H9 (cell line): ENCODE results near the gene FOXO6. TPM values are rescaled to one million over a fixed set of nuclear protein-coding genes. Genes with fewer than 3 reads are reported as not detected.

Experiments
- DNase-seq: peaks from one replicate; pipeline ENCODE4 v3.0.0-alpha.2; 2017
- H2AFZ ChIP-seq: one replicate; pipeline ENCODE4 v1.6.1; 2013; ENCODE audit warnings: mild to moderate bottlenecking, low read length, control low read depth, moderate library complexity
- H2AK5ac ChIP-seq: 2 replicates; pipeline ENCODE4 v1.6.1; 2013; ENCODE audit warnings: low read length, control low read depth, mixed read lengths; ENCODE audit not compliant: insufficient read length
- H2BK120ac ChIP-seq: one replicate; pipeline ENCODE4 v1.6.1; 2013; ENCODE audit warnings: low read depth, mild to moderate bottlenecking, low read length, control low read depth, inconsistent platforms; ENCODE audit not compliant: poor library complexity, severe bottlenecking
- H2BK12ac ChIP-seq: 2 replicates; pipeline ENCODE4 v1.6.1; 2013; ENCODE audit warnings: low read length, control low read depth, mixed read lengths, low read depth; ENCODE audit not compliant: insufficient read length
- H2BK15ac ChIP-seq: 2 replicates; pipeline ENCODE4 v1.6.1; 2013; ENCODE audit warnings: low read depth, low read length, control low read depth
- H2BK20ac ChIP-seq: one replicate; pipeline ENCODE4 v1.6.1; 2013; ENCODE audit warnings: low read depth, mild to moderate bottlenecking, low read length, control low read depth, inconsistent platforms; ENCODE audit not compliant: poor library complexity, severe bottlenecking
- H2BK5ac ChIP-seq: 2 replicates; pipeline ENCODE4 v1.6.1; 2013; ENCODE audit warnings: low read length, control low read depth, mixed read lengths; ENCODE audit not compliant: insufficient read length
- H3K14ac ChIP-seq: 2 replicates; pipeline ENCODE4 v1.6.1; 2013; ENCODE audit warnings: low read length, control low read depth; ENCODE audit not compliant: insufficient read depth
- H3K18ac ChIP-seq: 2 replicates; pipeline ENCODE4 v1.6.1; 2013; ENCODE audit warnings: low read depth, mild to moderate bottlenecking, mixed read lengths, low read length, control low read depth; ENCODE audit not compliant: insufficient read length
- H3K23ac ChIP-seq: 2 replicates; pipeline ENCODE4 v1.6.1; 2013; ENCODE audit warnings: low read length, control low read depth, mixed read lengths, low read depth; ENCODE audit not compliant: insufficient read length
- H3K23me2 ChIP-seq: 2 replicates; pipeline ENCODE4 v1.6.1; 2013; ENCODE audit warnings: low read depth, mild to moderate bottlenecking, mixed read lengths, low read length, control low read depth; ENCODE audit not compliant: insufficient read length, poor library complexity, severe bottlenecking
- H3K27ac ChIP-seq: 2 replicates; pipeline ENCODE4 v1.5.1; 2013; ENCODE audit warnings: low read length, control low read depth, mixed read lengths, low read depth; ENCODE audit not compliant: insufficient read length
- H3K27me3 ChIP-seq: 2 replicates; pipeline ENCODE4 v1.6.1; 2013; ENCODE audit warnings: low read length, control low read depth, inconsistent platforms; ENCODE audit not compliant: insufficient read depth
- H3K4ac ChIP-seq: 2 replicates; pipeline ENCODE4 v1.6.1; 2013; ENCODE audit warnings: low read depth, mild to moderate bottlenecking, control low read depth, inconsistent platforms, low read length, moderate library complexity
- H3K4me1 ChIP-seq: 2 replicates; pipeline ENCODE4 v1.6.1; 2013; ENCODE audit warnings: low read length, control low read depth, inconsistent platforms; ENCODE audit not compliant: insufficient read depth
- H3K4me2 ChIP-seq: 2 replicates; pipeline ENCODE4 v1.6.1; 2013; ENCODE audit warnings: low read length, control low read depth, mixed read lengths; ENCODE audit not compliant: insufficient read length, insufficient read depth
- H3K56ac ChIP-seq: 2 replicates; pipeline ENCODE4 v1.6.1; 2013; ENCODE audit warnings: low read depth, mild to moderate bottlenecking, mixed read lengths, low read length, control low read depth; ENCODE audit not compliant: insufficient read length
- H3K79me1 ChIP-seq: 2 replicates; pipeline ENCODE4 v1.6.1; 2013; ENCODE audit warnings: low read depth, mild to moderate bottlenecking, moderate library complexity, low read length, control low read depth, inconsistent platforms; ENCODE audit not compliant: insufficient read depth, poor library complexity, severe bottlenecking
- H3K79me2 ChIP-seq: 2 replicates; pipeline ENCODE4 v1.6.1; 2013; ENCODE audit warnings: low read length, control low read depth, inconsistent platforms; ENCODE audit not compliant: insufficient read depth
- H3K9ac ChIP-seq: 2 replicates; pipeline ENCODE4 v1.6.1; 2013; ENCODE audit warnings: low read length, control low read depth, mixed read lengths; ENCODE audit not compliant: insufficient read length; ENCODE audit errors: extremely low read depth
- H3K9me3 ChIP-seq: one replicate; pipeline ENCODE4 v1.6.1; 2013; ENCODE audit warnings: low read depth, low read length, inconsistent platforms; ENCODE audit not compliant: control insufficient read depth
- H3T11ph ChIP-seq: one replicate; pipeline ENCODE4 v1.6.1; 2013; ENCODE audit warnings: mild to moderate bottlenecking, low read length, control low read depth, inconsistent platforms
- H4K20me1 ChIP-seq: one replicate; pipeline ENCODE4 v1.6.1; 2013; ENCODE audit not compliant: control insufficient read depth, insufficient read length, insufficient read depth
- H4K5ac ChIP-seq: 2 replicates; pipeline ENCODE4 v1.6.1; 2013; ENCODE audit warnings: low read depth, mild to moderate bottlenecking, mixed read lengths, low read length, control low read depth; ENCODE audit not compliant: insufficient read length
- H4K8ac ChIP-seq: replicated peaks from 2 replicates; pipeline ENCODE4 v1.6.1; 2013; ENCODE audit warnings: low read length, control low read depth, mixed read lengths, low read depth; ENCODE audit not compliant: insufficient read length
- H4K91ac ChIP-seq: 2 replicates; pipeline ENCODE4 v1.6.1; 2013; ENCODE audit warnings: low read depth, mild to moderate bottlenecking, moderate library complexity, mixed read lengths, low read length, control low read depth; ENCODE audit not compliant: insufficient read length
- H3K27ac Mint-ChIP-seq, 3 experiments: 2 replicates in 2 of 3; 3 replicates in 1 of 3; pipeline ENCODE4 v1.8.0; 2020 to 2021; ENCODE audit warnings: mixed read lengths in 3 of 3, mild to moderate bottlenecking in 1 of 3, moderate library complexity in 1 of 3
- H3K27me3 Mint-ChIP-seq: 2 replicates; pipeline ENCODE4 v1.8.0; 2021; ENCODE audit warnings: low read depth, mild to moderate bottlenecking, moderate library complexity, mixed read lengths
- H3K36me3 Mint-ChIP-seq, 3 experiments: 2 replicates in 2 of 3; 3 replicates in 1 of 3; pipeline ENCODE4 v1.8.0; 2020 to 2021; ENCODE audit warnings: low read depth in 3 of 3, mixed read lengths in 3 of 3; ENCODE audit not compliant: insufficient read depth in 1 of 3
- H3K4me1 Mint-ChIP-seq, 2 experiments: 2 replicates each; pipeline ENCODE4 v1.8.0; 2020; ENCODE audit warnings: mixed read lengths in 2 of 2
- H3K4me3 Mint-ChIP-seq, 2 experiments: 2 replicates in 1 of 2; 3 replicates in 1 of 2; pipeline ENCODE4 v1.8.0; 2020 to 2021; ENCODE audit warnings: mild to moderate bottlenecking in 2 of 2, mixed read lengths in 2 of 2, moderate library complexity in 1 of 2
- H3K9me3 Mint-ChIP-seq, 2 experiments: 2 replicates in 1 of 2; 3 replicates in 1 of 2; pipeline ENCODE4 v1.8.0; 2020; ENCODE audit warnings: mild to moderate bottlenecking in 2 of 2, mixed read lengths in 2 of 2, moderate library complexity in 1 of 2
- WGBS: extraction: QIAGEN DNeasy Blood & Tissue Kit; methylation state at CpG from one replicate; pipeline ENCODE4 v1.1.7; 2013; ENCODE audit warnings: missing lambda C conversion rate, low lambda C conversion rate, mixed read lengths; ENCODE audit not compliant: insufficient read length; ENCODE audit errors: extremely low coverage; 5-methylcytosine and 5-hydroxymethylcytosine counted together
- total RNA-seq: library from RNA; stranded (reverse); gene quantifications from 2 replicates; pipeline ENCODE4 v1.2.1, GENCODE V29; 2021
- TF ChIP-seq, protein P1 (sequence below): fragments of 200-600 bp; sonication (generic); conservative IDR thresholded peaks from 3 replicates; pipeline ENCODE4 v1.8.0; 2021; ENCODE audit warnings: antibody characterized with exemption, mild to moderate bottlenecking

Gene FOXO6
- total RNA-seq, 1 experiment from 2014 or later: 0.83 TPM

DNA sequence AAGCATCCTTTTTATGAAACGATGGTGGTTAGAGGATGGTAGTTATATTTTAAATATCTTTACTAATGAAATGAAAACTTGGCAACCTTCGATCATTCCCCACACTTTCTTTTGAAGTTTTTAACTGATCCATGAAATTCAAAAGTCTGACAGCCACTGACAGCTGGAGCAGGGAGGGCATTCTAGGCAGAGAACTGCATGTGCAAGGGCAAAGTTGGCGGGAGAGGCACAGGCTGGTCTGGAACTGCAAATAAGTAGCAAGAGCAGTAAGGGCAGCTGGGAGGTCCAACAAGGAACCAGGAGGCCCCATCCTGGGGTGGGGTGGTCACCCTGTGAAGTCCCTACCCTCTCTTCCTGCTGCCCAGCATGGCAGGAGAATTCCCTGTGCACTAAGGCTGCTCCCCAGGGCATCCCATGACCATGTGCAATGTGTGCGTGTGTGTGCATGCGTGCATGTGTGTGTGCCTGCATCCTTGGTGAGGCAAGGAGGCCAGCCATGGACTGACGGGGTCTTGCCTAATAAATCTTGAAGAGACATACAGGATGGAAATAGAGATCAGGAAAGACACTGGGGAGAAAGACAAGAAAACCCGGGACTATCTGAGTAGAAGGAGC is 33.1 kb upstream of the FOXO6 start:
- no peak overlapping the region for H2AK5ac ChIP-seq
- H3K27ac Mint-ChIP-seq: no peak overlapping the region
- peaks cover 2% of the 10 kb centered on the region; the same call in 1 of the 2 replicates for H3K27me3 Mint-ChIP-seq
- TF ChIP-seq, protein P1, sequence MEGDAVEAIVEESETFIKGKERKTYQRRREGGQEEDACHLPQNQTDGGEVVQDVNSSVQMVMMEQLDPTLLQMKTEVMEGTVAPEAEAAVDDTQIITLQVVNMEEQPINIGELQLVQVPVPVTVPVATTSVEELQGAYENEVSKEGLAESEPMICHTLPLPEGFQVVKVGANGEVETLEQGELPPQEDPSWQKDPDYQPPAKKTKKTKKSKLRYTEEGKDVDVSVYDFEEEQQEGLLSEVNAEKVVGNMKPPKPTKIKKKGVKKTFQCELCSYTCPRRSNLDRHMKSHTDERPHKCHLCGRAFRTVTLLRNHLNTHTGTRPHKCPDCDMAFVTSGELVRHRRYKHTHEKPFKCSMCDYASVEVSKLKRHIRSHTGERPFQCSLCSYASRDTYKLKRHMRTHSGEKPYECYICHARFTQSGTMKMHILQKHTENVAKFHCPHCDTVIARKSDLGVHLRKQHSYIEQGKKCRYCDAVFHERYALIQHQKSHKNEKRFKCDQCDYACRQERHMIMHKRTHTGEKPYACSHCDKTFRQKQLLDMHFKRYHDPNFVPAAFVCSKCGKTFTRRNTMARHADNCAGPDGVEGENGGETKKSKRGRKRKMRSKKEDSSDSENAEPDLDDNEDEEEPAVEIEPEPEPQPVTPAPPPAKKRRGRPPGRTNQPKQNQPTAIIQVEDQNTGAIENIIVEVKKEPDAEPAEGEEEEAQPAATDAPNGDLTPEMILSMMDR: no peak
- H3K9me3 ChIP-seq: no peaks in the 10 kb centered on the region
- no peak overlapping the region for H3K4me2 ChIP-seq
- no peak overlapping the region for H3K4ac ChIP-seq
- H2BK12ac ChIP-seq: no peak overlapping the region
- H3K27ac ChIP-seq: no peak overlapping the region
- no CpG with 5 or more reads among the region's 7 CpGs for WGBS
- H3K79me2 ChIP-seq: no peaks in the 10 kb centered on the region
- no peak overlapping the region for H4K91ac ChIP-seq
- H2BK120ac ChIP-seq: no peak overlapping the region
- H3K9ac ChIP-seq: no peak overlapping the region
- no peak overlapping the region for H2BK15ac ChIP-seq
- no peaks in the 10 kb centered on the region for H3K79me1 ChIP-seq
- H3K23me2 ChIP-seq: no peaks in the 10 kb centered on the region
- no peak for DNase-seq
- no peak overlapping the region for H2BK5ac ChIP-seq
- H3K4me1 ChIP-seq: no peaks in the 10 kb centered on the region
- no peak overlapping the region for H3K14ac ChIP-seq
- H4K20me1 ChIP-seq: no peaks in the 10 kb centered on the region
- no peak overlapping the region for H4K5ac ChIP-seq
- H3K18ac ChIP-seq: no peak overlapping the region
- H3K4me3 Mint-ChIP-seq: no peak overlapping the region
- no peak overlapping the region for H3T11ph ChIP-seq
- peaks cover 9 to 19% of the 10 kb centered on the region in 2 experiments; a peak in 3 of 4 replicates for H3K4me1 Mint-ChIP-seq
- H2BK20ac ChIP-seq: no peak overlapping the region
- no peaks in the 10 kb centered on the region for H3K9me3 Mint-ChIP-seq
- no peak overlapping the region for H2AFZ ChIP-seq
- H4K8ac ChIP-seq: no peak overlapping the region
- no peaks in the 10 kb centered on the region for H3K27me3 ChIP-seq
- H3K56ac ChIP-seq: no peak overlapping the region
- H3K23ac ChIP-seq: no peak overlapping the region
- H3K36me3 Mint-ChIP-seq: no peaks in the 10 kb centered on the region
